ENCODE results near the gene SENP6.

GRCh38 chr6:75657327-75657726 is 55.6 kb downstream of the SENP6 start:
- TF ChIP-seq POLR2AphosphoS5 (IDR thresholded peaks at IDR 0.05; ENCODE audit: low read depth, low read length) (no peak), POLR2A (IDR thresholded peaks at IDR 0.05; ENCODE audit: low read depth, low read length) (no peak), TAF1 (IDR thresholded peaks at IDR 0.05; ENCODE audit: low read depth, low read length) (no peak), SPI1 (IDR thresholded peaks at IDR 0.05; ENCODE audit: low read depth, low read length) (no peak), POU2F2 (IDR thresholded peaks at IDR 0.05; ENCODE audit: low read depth, low read length) (no peak)

Measured in GM12891 (cell line).